Measurements from ENCODE around the gene IKZF4. TPM values are rescaled to one million over a fixed set of nuclear protein-coding genes. Genes with fewer than 3 reads are reported as not detected.
"Not testable (repeated sequence)": the region's sequence is repeated elsewhere in the genome, so short reads cannot be mapped to it uniquely, and the experiment has no call there.

IKZF4 gene
- total RNA-seq, 1 experiment from 2014 or later = 1.2 TPM

GRCh38 chr12:55999522-55999921 is 21.3 kb upstream of the IKZF4 start:
- not testable (repeated sequence) for DNase-seq (ENCODE audit: low read depth)

- not testable (repeated sequence) for DNase-seq (ENCODE audit: low read depth)
Measured at GRCh38 chr12:55999999-56000540, 20.8 kb upstream of the IKZF4 start.

GRCh38 chr12:56001487-56002100 is 19.2 kb upstream of the IKZF4 start:
- no peak for DNase-seq (ENCODE audit: low read depth)

- not testable (repeated sequence) for DNase-seq (ENCODE audit: low read depth)
Measured at GRCh38 chr12:56003376-56003775, 17.5 kb upstream of the IKZF4 start.

- DNase-seq (ENCODE audit: low read depth) = no peak
Measured at GRCh38 chr12:56004211-56004610, 16.6 kb upstream of the IKZF4 start.

- DNase-seq (ENCODE audit: low read depth) = peak; percentile 23
Measured at GRCh38 chr12:56007564-56008559, 13.0 kb upstream of the IKZF4 start.

GRCh38 chr12:56010111-56010570 is 10.7 kb upstream of the IKZF4 start:
- no peak for DNase-seq (ENCODE audit: low read depth)

- no peak for DNase-seq (ENCODE audit: low read depth)
Measured at GRCh38 chr12:56011509-56012090, 9.2 kb upstream of the IKZF4 start.

GRCh38 chr12:56013482-56013881 is 7.4 kb upstream of the IKZF4 start:
- no peak for DNase-seq (ENCODE audit: low read depth)

- DNase-seq (ENCODE audit: low read depth) = peak; percentile 9
Measured at GRCh38 chr12:56014205-56014604, 6.6 kb upstream of the IKZF4 start.

GRCh38 chr12:56017181-56017580 is 3.7 kb upstream of the IKZF4 start:
- DNase-seq (ENCODE audit: low read depth) = no peak

GRCh38 chr12:56018356-56018755 is 2.5 kb upstream of the IKZF4 start:
- no peak for DNase-seq (ENCODE audit: low read depth)

- DNase-seq (ENCODE audit: low read depth) = no peak
Measured at GRCh38 chr12:56021889-56022497, 1.1 kb downstream of the IKZF4 start.

- DNase-seq (ENCODE audit: low read depth) = no peak
Measured at GRCh38 chr12:56028511-56029165, 7.8 kb downstream of the IKZF4 start.

GRCh38 chr12:56029166-56029519 is 8.3 kb downstream of the IKZF4 start:
- DNase-seq (ENCODE audit: low read depth) = peak; percentile 47

GRCh38 chr12:56029666-56030293 is 8.9 kb downstream of the IKZF4 start:
- DNase-seq (ENCODE audit: low read depth) = peak; percentile 57

- DNase-seq (ENCODE audit: low read depth) = no peak
Measured at GRCh38 chr12:56031987-56032386, 11.1 kb downstream of the IKZF4 start.

GRCh38 chr12:56034586-56035332 is 13.9 kb downstream of the IKZF4 start:
- DNase-seq (ENCODE audit: low read depth) = no peak

GRCh38 chr12:56037161-56037560 is 16.3 kb downstream of the IKZF4 start:
- no peak for DNase-seq (ENCODE audit: low read depth)

GRCh38 chr12:56038022-56038655 is 17.3 kb downstream of the IKZF4 start:
- DNase-seq (ENCODE audit: low read depth) = no peak
